ENCODE results near the gene GOLGA6A.
"Not testable (repeated sequence)": the region's sequence is repeated elsewhere in the genome, so short reads cannot be mapped to it uniquely, and the experiment has no call there.

Gene GOLGA6A, protein sequence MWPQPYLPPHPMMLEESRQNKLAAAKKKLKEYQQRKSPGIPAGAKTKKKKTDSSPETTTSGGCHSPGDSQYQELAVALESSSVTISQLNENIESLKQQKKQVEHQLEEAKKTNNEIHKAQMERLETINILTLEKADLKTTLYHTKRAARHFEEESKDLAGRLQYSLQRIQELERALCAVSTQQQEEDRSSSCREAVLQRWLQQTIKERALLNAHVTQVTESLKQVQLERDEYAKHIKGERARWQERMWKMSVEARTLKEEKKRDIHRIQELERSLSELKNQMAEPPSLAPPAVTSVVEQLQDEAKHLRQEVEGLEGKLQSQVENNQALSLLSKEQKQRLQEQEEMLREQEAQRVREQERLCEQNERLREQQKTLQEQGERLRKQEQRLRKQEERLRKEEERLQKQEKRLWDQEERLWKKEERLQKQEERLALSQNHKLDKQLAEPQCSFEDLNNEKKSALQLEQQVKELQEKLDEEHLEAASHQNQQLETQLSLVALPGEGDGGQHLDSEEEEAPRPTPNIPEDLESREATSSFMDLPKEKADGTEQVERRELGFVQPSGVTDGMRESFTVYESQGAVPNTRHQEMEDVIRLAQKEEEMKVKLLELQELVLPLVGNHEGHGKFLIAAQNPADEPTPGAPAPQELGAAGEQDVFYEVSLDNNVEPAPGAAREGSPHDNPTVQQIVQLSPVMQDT

DNA sequence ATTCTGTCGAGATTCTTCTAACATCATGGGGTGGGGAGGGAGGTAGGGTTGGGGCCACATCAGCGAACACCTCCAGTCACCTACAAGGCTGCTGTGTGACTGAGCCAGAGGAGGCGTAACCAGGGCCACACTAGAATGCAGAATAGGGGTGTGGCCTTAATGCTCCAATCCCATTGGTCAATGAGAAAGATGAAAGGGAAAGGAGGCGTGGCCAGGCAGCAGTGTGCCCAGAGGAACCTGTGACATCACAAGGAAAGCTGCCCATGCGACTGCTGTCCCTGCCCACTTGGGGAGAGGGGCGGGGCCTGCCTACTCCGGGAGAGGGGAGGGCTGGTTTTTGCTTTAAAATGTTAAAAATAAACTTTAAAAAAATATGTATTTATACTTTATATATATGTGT, at the start of gene GOLGA6A:
Gene GOLGA6A (minus strand): TSS at position 101 of the 400 bp plus-strand sequence. CDS start 41 bp downstream, at position 60.
- not testable (repeated sequence) for DNase-seq (ENCODE audit: insufficient read length, low spot score); FAIRE-seq

DNA sequence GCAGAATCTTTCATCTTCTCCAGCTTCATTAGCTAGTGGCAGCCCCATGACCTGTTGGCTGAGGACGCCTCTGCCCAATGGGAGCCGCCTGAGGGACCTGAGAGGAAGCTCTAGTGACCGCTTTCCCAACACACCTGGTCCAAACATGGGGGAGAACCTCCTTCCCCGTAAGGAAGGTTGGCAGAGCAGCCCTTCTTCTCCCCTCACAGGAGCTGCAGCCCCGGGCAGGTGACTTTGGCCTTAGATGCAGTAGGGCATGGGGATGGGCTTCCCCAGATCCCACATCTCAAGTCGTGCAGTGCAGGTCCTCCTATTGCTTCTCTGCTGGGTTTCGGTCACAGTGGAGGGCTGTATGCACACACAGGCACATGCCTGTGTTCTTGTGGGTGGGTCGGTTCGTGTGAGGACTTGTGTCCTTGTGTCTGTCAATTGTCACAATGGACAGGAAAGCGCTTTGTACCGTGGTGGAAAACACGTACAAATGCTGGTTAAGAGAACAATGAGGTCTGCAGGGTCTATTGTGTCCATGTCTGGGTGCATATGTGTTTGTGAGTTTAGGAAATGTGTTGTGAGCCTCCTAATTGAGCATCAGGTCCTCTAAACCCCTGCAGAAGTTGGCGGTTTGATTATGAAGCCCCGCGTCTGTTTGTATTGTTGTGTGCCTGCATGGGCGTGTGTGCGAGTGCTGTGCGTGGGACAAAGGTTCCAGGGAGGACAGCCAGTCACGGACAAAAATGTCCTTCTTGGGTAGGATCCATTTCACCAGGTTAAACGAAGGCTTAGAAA, 49.5 kb upstream of the GOLGA6A start:
- TF ChIP-seq POLR2A (IDR thresholded peaks at IDR 0.05; ENCODE audit: low read depth, low read length) = no peak
- no peak for FAIRE-seq
- DNase-seq (ENCODE audit: insufficient read length, low spot score) = no peak

DNA sequence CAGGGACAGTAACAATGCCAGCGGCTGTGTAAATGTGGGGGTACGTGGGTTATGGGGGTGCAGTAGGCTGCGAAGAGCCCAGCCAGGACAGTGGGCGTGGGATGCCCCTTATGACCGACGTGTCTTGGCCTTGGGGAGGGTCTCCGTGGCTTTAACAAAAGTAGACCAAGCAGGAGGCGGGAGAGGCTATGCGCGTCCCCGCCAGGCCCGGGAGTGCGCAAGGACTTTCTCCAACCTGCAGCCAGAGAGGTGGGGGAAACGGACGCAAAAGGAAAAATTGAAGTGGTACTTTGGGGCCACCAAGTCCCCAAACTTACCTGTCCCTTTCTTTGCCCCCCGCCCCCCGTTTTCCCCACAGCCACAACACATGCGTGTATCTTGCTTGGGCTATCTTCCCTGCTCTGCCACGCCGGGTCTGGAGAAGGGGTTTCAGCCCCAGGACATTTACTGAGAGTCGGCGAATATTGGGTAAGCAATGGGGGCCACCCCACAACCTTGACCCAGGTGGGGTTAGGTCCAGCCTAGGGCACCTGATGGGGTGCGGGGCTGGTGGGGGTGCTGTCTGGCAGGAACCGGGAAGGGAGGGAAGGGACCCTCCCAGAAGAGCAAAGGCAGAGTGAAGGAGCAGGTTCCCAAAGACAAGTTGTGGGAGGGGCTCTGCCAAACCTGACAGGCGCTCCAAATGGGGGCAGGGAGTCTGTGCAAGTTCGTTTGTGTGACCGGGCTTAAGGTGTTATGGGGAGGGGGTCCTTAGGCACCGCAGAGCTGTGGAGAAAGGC, 48.7 kb upstream of the GOLGA6A start:
- DNase-seq (ENCODE audit: insufficient read length, low spot score) = no peak
- FAIRE-seq = no peak
- no peak for TF ChIP-seq POLR2A (IDR thresholded peaks at IDR 0.05; ENCODE audit: low read depth, low read length)

DNA sequence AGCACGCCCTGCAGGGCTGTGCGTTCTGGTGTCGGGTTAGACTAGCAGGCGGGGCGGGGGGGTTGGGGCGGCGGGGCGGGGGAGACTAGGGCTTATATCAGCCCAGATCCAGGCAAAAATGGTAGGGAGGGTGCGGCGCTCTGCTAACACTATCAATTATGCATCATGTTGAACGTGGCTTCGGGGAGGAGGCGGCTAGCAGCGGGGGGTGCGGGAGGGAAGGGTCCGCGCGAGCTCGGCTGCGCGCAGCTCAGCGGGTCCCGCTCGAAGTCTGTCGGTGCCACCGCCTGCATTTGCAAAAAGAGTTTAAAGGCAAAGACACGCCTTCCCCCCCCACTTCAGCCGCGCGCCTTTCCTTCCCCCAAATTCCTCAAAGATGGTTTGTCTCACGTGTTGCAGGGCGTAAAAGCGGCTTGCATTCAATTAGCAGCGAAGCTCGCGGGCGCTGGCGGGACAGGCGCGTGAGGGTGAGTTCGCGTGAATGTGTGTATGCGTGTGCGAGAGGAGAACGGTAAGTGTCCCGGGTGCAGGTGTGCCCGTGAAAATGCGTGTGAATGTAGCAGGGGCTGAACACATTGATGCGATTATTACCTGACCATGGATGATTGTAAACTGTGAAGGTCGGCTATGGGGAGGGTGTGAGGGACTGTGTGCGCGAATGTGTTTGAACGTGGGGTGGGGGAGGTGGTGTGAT, 48.0 kb upstream of the GOLGA6A start, which contains the start of gene ISLR2:
Gene ISLR2 (plus strand): TSS at position 432 of the 694 bp plus-strand sequence. CDS start 2,169 bp downstream, outside the sequence.
- no peak for TF ChIP-seq POLR2A (IDR thresholded peaks at IDR 0.05; ENCODE audit: low read depth, low read length)
- FAIRE-seq (no peak), DNase-seq (ENCODE audit: insufficient read length, low spot score) (no peak)

DNA sequence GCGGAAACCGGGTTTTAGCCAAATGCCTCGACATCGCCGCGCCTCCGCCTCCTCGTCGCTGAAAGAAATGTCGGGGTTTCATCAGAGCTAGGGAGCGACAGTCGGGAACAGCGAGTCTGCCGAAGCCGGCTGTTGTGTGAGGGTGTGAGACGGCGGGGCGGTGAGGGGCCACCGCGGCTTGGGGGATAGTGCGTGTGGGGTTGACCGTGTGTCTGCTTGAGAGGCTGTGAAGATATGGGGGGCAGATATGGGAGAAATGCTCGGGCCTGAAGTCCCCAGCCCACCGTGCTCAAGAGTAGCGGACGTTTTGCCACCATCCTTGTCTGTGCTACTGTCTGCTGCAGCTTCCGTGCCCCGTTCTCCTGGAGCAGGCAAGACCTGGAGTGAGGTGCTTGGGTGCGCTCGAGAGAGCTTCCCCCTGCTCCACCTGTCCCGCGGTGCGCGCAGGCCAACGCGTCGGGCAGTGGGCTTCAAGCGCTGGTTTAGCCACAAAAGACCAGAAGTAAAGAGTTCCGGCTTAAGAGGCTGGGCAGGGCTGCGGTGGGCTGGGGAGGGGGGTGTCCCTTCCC, 47.3 kb upstream of the GOLGA6A start:
- TF ChIP-seq POLR2A (IDR thresholded peaks at IDR 0.05; ENCODE audit: low read depth, low read length) = no peak
- DNase-seq (ENCODE audit: insufficient read length, low spot score) = no peak
- no peak for FAIRE-seq

DNA sequence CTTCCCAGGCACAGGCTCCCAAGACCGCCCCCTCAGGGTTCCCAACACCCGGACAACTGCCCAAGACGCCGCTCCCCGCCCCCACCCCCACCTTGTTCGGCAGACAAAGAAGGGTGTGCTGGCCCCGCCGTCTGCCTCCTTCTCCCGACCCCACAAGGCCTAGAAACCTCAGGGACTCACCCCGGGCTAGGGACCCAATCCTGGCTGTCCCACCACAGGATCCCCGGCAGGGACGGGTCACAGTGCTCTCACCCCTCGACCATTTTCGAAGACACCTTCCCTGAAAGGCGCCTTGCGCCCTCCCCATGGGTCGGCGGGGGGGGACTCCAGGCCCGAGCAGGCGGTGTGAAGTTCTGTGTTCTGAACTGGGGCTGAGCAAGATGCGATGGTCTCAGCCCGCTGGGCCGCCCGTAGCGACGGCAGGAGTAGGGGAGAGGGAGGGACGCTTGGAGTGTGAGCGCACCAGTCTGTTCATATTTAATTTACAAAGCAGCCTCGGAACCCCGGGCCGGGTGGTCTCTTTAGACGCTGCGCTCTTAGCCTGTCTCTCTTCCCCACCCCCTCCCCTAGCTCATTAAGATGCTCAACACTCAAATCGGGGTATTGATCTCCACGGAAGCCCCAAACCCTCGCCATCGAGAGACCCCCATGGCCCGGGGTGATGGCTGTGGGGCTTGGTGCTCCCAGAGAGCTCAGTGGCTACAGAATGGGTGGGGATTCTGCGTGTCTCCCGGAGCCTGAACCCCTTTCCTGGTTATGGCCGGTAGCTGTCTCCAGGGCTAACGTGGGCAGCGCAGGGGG, 46.6 kb upstream of the GOLGA6A start:
- no peak for TF ChIP-seq POLR2A (IDR thresholded peaks at IDR 0.05; ENCODE audit: low read depth, low read length)
- FAIRE-seq (no peak), DNase-seq (ENCODE audit: insufficient read length, low spot score) (no peak)

DNA sequence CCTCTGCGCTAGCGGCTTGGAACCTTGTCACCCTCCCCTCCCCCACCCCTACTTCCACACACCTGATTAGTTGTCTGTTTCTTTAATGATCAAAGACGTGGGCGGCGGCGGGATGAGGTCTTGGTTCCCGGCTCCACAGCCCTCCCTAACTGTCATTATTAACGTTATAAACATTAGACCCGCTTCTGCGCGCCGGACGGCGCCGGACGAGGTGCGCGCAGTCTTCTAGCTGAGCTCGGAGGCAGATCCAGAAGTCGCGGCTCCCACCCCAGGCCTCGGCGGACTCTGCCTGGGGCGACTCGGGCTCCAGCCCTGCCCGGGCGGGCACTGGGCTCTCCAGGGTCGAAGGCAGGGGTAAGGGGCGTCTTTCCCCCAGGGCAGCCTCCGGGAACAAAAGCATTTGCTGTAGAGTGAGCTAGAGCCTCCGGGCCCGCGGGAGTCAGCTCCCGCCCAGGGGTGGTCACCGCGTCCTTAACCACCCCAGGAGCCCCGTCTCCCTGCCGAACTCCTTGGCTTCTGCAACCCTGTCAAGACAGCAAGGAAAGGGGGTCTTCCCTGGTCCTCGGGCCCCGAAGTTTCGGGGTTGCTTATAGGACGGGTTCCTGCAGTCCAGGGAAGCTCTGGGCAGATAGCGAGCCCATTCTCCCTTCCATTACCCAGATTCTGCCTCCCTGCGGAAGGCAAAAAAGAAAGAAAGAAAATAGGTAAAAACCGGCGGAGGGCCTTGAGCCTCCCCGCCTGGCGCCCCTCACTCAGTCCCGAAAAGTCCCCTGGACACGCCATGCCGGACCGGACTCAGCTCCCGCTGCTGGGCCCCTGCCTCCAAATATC, 45.8 kb upstream of the GOLGA6A start:
- TF ChIP-seq POLR2A (IDR thresholded peaks at IDR 0.05; ENCODE audit: low read depth, low read length) = no peak
- DNase-seq (ENCODE audit: insufficient read length, low spot score) (no peak), FAIRE-seq (no peak)

DNA sequence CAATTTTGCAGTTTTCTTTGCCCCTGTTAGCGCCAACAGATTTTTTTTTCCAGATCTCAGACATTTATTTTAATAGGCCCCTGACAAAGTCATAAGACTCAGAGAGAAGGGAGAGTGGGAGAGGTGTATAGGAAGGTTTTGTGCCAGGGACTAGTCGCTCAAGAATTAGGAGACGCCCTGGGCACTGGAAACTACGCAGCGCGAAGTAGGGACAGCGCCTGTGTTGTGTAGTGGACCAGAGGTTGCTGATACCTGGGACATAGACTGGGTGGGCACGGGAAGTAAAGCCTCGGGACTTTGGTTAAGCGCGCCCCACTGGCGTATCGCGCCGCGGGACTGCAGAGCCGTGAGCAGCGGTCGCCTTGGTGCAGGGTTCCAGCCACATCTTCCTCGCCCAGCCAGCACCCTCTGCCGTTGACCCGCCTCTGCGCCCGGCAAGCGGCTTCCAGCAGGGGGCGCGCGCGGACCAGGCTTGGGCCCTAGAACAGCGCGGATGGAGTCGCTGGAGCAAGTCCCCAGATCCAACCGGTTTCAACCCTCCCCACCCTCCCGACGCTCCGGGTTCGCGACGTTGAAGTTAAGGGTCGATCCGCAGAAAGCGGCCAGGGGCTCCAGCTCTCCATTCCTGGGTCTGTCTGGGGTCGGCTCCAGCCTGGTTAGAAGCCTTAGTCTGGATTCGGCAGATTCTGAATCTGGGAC, 45.1 kb upstream of the GOLGA6A start:
- peak; percentile 73 for DNase-seq (ENCODE audit: insufficient read length, low spot score)
- FAIRE-seq = no peak
- TF ChIP-seq POLR2A (IDR thresholded peaks at IDR 0.05; ENCODE audit: low read depth, low read length) = no peak

DNA sequence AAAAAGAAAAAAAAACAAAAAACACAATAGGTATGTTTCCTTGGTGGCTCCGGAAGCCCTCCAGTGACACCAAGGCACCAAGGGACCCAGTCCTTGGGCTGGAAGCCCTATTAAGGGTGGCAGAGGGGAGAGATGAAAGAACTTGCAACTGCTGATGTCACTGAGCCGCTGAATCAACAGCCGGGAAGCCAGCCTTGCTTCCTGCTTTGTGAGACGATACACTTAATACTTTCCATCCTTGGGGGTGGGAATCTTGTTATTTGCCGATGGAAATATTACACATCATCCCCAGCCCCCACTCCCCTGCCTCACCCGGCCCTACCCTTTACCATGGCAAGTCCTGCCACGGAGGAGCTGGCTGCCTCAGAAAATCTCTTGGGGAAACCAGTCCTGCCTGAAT, 42.4 kb upstream of the GOLGA6A start:
- FAIRE-seq = no peak
- TF ChIP-seq POLR2A (IDR thresholded peaks at IDR 0.05; ENCODE audit: low read depth, low read length) = no peak
- DNase-seq (ENCODE audit: insufficient read length, low spot score) = no peak

DNA sequence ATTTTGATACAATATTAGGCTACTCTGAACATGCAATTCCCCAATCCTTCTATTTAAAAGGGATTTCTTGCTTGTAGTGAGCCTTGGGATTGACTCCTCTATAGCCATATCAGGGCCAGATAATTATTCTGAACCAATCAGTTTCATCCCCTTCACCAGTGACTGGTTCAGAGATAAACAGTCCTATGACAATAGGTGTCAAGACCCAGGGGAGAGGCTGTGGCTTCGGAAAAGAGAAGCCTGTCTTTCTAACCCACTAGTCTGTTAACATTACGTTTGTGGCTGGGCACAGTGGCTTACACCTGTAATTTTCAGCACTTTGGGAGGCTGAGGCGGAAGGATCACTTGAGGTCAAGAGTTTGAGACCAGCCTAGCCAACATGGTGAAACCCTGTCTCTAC, 41.8 kb upstream of the GOLGA6A start:
- FAIRE-seq (no peak), DNase-seq (ENCODE audit: insufficient read length, low spot score) (no peak)
- TF ChIP-seq POLR2A (IDR thresholded peaks at IDR 0.05; ENCODE audit: low read depth, low read length) = no peak
